GM23248 (cell line): ENCODE measurements around the gene GHRH. TPM values are rescaled to one million over a fixed set of nuclear protein-coding genes. Genes with fewer than 3 reads are reported as not detected.

Source experiments
- DNase-seq: peaks from one replicate; pipeline ENCODE4 v3.0.0-alpha.2; 2015
- H2AFZ ChIP-seq: fragments of 200-600 bp; sonication (generic); 2 replicates; pipeline ENCODE4 v1.6.1; 2016; ENCODE audit warnings: antibody characterized with exemption
- H3F3A ChIP-seq: fragments of 200-600 bp; sonication (generic); 2 replicates; pipeline ENCODE4 v1.6.1; 2016; ENCODE audit warnings: mild to moderate bottlenecking, antibody characterized with exemption, mixed run types; ENCODE audit not compliant: insufficient read depth
- H3K27ac ChIP-seq: fragments of 200-600 bp; sonication (generic); 2 replicates; pipeline ENCODE4 v1.5.1; 2016; ENCODE audit warnings: mild to moderate bottlenecking
- H3K27me3 ChIP-seq: fragments of 200-600 bp; sonication (generic); replicated peaks from 2 replicates; pipeline ENCODE4 v1.6.1; 2016; ENCODE audit warnings: mild to moderate bottlenecking; ENCODE audit not compliant: insufficient read depth
- H3K36me3 ChIP-seq: fragments of 200-600 bp; sonication (generic); 2 replicates; pipeline ENCODE4 v1.6.1; 2016; ENCODE audit warnings: low read depth, mild to moderate bottlenecking
- H3K4me1 ChIP-seq: fragments of 200-600 bp; sonication (generic); 2 replicates; pipeline ENCODE4 v1.6.1; 2016; ENCODE audit warnings: mild to moderate bottlenecking; ENCODE audit not compliant: insufficient read depth
- H3K4me2 ChIP-seq: fragments of 200-600 bp; sonication (generic); one replicate; pipeline ENCODE4 v1.6.1; 2016; ENCODE audit warnings: mild to moderate bottlenecking; ENCODE audit not compliant: unreplicated experiment
- H3K4me3 ChIP-seq: fragments of 200-600 bp; sonication (generic); 2 replicates; pipeline ENCODE4 v1.5.1; 2016; ENCODE audit warnings: mild to moderate bottlenecking
- H3K79me2 ChIP-seq: fragments of 200-600 bp; sonication (generic); 2 replicates; pipeline ENCODE4 v1.6.1; 2016; ENCODE audit warnings: mild to moderate bottlenecking; ENCODE audit not compliant: insufficient read depth
- H3K9ac ChIP-seq: fragments of 200-600 bp; sonication (generic); 2 replicates; pipeline ENCODE4 v1.6.1; 2016; ENCODE audit warnings: mild to moderate bottlenecking
- H3K9me2 ChIP-seq: fragments of 200-600 bp; sonication (generic); 2 replicates; pipeline ENCODE4 v1.6.1; 2016; ENCODE audit warnings: mixed run types, mild to moderate bottlenecking, moderate library complexity; ENCODE audit not compliant: insufficient read depth
- H3K9me3 ChIP-seq: fragments of 200-600 bp; sonication (generic); one replicate; pipeline ENCODE4 v1.6.1; 2017; ENCODE audit warnings: low read depth
- H4K20me1 ChIP-seq: fragments of 200-600 bp; sonication (generic); 2 replicates; pipeline ENCODE4 v1.6.0; 2016; ENCODE audit not compliant: insufficient read depth
- EZH2 ChIP-seq: fragments of 200-600 bp; sonication (generic); IDR thresholded peaks from 2 replicates; pipeline ENCODE4 v1.6.1; 2018; ENCODE audit warnings: antibody characterized with exemption, mild to moderate bottlenecking; ENCODE audit not compliant: insufficient read depth, poor library complexity, severe bottlenecking
- EZH2phosphoT487 ChIP-seq: fragments of 200-600 bp; sonication (generic); IDR thresholded peaks from 2 replicates; pipeline ENCODE4 v1.6.1; 2018; ENCODE audit warnings: antibody characterized with exemption, moderate library complexity, mild to moderate bottlenecking, low read depth; ENCODE audit not compliant: insufficient read depth
- WGBS, 2 experiments: methylation state at CpG; one replicate each; pipeline ENCODE4 v1.1.6; 2015 to 2017; ENCODE audit warnings: low lambda C conversion rate in 2 of 2, low coverage in 1 of 2; ENCODE audit errors: missing lambda C conversion rate in 2 of 2; 5-methylcytosine and 5-hydroxymethylcytosine counted together
- in situ Hi-C: fragments of 300-500 bp; cut with MboI; formaldehyde crosslinking; loops from 2 replicates; pipeline ENCODE4 v1.15.0; 2020
- polyA plus RNA-seq: library from polyadenylated mRNA; unstranded; fragments of >200 nt; fragmentation: Nextera tagmentation; extraction: Ambion mirVana; gene quantifications from 2 replicates; pipeline ENCODE4 v1.2.1, GENCODE V29; 2016
- total RNA-seq: library from RNA; depleted of rRNA; stranded (reverse); fragments of >200 nt; shearing (Covaris generic); gene quantifications from 2 replicates; pipeline ENCODE4 v1.2.3, GENCODE V29; 2014

The GHRH gene
- total and polyA plus RNA-seq, 2 experiments from 2014 or later, result not detected

DNA sequence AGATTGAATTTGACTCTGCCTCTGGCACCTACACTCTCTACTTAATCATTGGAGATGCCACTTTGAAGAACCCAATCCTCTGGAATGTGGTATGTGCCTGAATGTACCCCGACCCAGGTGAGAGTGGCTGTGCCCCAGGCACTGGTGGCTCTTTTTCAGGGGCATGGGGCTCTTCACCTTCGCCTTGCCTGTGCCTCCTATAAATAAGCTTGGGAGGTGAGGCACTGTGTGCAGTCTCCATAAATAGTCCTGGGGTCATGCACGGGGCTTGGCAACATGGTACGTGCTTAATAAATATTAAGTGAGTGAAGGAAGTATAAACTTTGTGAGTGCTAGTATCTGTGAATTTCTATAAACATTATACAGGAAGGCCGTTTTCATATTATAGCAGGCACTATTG is 33.0 kb downstream of the GHRH start:
- 98 to 99% methylated on average over 5 of the region's 5 CpGs for WGBS, 2 experiments

DNA sequence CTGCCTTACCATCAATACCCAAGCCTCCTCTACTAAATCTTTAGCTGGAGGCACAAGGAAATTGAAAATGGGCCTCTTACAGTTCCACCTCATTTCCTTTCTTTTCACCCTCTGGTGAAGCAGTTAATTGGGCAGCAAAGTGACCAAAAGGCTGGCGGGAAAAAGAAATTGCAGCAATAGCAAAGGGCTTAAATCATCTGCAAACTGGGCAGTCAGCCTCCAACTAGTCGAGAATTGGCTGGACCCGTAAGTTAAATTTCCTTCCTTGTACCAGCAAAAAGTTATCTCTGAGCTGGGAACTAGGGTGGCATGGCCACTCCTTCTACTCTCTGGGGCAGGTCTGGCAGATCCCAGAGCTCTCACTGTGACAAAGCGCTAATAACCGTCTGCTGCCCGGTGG is 33.5 kb downstream of the GHRH start:
- peaks cover 14% of the 10 kb centered on the region for H3K4me1 ChIP-seq
- no peaks in the 10 kb centered on the region for H3K79me2 ChIP-seq
- H3K4me2 ChIP-seq, result no peak overlapping the region
- peak; percentile 50 for DNase-seq
- H3F3A ChIP-seq, result peaks cover 15% of the 10 kb centered on the region
- no peak overlapping the region for H3K27ac ChIP-seq
- H3K9me3 ChIP-seq, result no peaks in the 10 kb centered on the region
- no peaks in the 10 kb centered on the region for H3K9me2 ChIP-seq
- in situ Hi-C loops, result no loop called here
- H2AFZ ChIP-seq, result no peak overlapping the region
- WGBS, 2 experiments, result 42% methylated on average over 6 of the region's 6 CpGs
- H3K4me3 ChIP-seq, result no peak overlapping the region
- H3K9ac ChIP-seq, result no peak overlapping the region
- H3K36me3 ChIP-seq, result peaks cover 64% of the 10 kb centered on the region
- no peaks in the 10 kb centered on the region for H3K27me3 ChIP-seq
- TF ChIP-seq EZH2 (no peak), EZH2phosphoT487 (no peak)
- H4K20me1 ChIP-seq, result no peaks in the 10 kb centered on the region

More for the DNA sequence above, 33.0 kb downstream of the GHRH start:
- H3K27me3 ChIP-seq, result no peaks in the 10 kb centered on the region
- no peaks in the 10 kb centered on the region for H3K9me3 ChIP-seq
- no peak for DNase-seq
- H3K9ac ChIP-seq, result no peak overlapping the region
- in situ Hi-C loops, result no loop called here
- peaks cover 70% of the 10 kb centered on the region for H3K36me3 ChIP-seq
- peaks cover 9% of the 10 kb centered on the region for H3K4me1 ChIP-seq
- no peak overlapping the region for H3K4me3 ChIP-seq
- no peak overlapping the region for H3K4me2 ChIP-seq
- no peaks in the 10 kb centered on the region for H3K9me2 ChIP-seq
- H2AFZ ChIP-seq, result no peak overlapping the region
- H3F3A ChIP-seq, result peaks cover 9% of the 10 kb centered on the region
- TF ChIP-seq EZH2, result no peak
- TF ChIP-seq EZH2phosphoT487, result no peak
- no peaks in the 10 kb centered on the region for H3K79me2 ChIP-seq
- no peaks in the 10 kb centered on the region for H4K20me1 ChIP-seq
- no peak overlapping the region for H3K27ac ChIP-seq

DNA sequence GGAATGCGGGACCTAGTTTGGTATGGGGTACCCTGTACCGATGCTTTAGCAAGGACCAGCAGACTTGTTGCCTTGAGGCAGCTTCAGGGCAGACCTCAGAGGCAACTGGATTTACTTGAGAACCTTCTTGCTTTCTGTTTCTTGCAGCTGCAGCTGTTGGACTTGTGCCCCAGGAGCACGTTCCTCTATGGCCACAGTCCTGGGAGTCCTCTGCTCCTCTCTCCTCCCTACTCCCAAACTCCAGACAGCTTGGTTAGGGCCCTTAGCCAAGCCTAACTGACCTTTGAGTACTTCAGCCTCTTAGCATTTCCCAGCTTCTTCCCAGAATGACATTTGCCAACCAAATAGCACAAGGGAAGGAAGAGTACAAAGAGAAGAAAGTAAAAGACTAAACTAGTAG is 34.7 kb downstream of the GHRH start:
- H3K4me1 ChIP-seq, result peaks cover 19% of the 10 kb centered on the region
- H3K4me2 ChIP-seq, result no peak overlapping the region
- no peaks in the 10 kb centered on the region for H3K9me3 ChIP-seq
- TF ChIP-seq EZH2 (no peak), EZH2phosphoT487 (no peak)
- H3F3A ChIP-seq, result peaks cover 27% of the 10 kb centered on the region
- DNase-seq, result no peak
- no peaks in the 10 kb centered on the region for H3K27me3 ChIP-seq
- H3K36me3 ChIP-seq, result peaks cover 62% of the 10 kb centered on the region
- H3K9me2 ChIP-seq, result no peaks in the 10 kb centered on the region
- no peak overlapping the region for H3K9ac ChIP-seq
- 76 to 84% methylated on average over 3 of the region's 3 CpGs for whole genome bisulfite sequencing, 2 experiments
- H3K4me3 ChIP-seq, result no peak overlapping the region
- H3K27ac ChIP-seq, result no peak overlapping the region
- in situ Hi-C loops, result no loop called here
- no peak overlapping the region for H2AFZ ChIP-seq
- peaks cover 3% of the 10 kb centered on the region for H3K79me2 ChIP-seq
- H4K20me1 ChIP-seq, result no peaks in the 10 kb centered on the region

GRCh38 chr20:37225146-37225545 is 36.5 kb downstream of the GHRH start:
- Histone ChIP-seq H3K27me3 (no peaks in the 10 kb centered on the region), H4K20me1 (no peaks in the 10 kb centered on the region), H3K27ac (no peak overlapping the region), H3K36me3 (peaks cover 51% of the 10 kb centered on the region), H3K9me2 (no peaks in the 10 kb centered on the region), H3K79me2 (peaks cover 16% of the 10 kb centered on the region), H3F3A (peaks cover 33% of the 10 kb centered on the region), H3K9me3 (no peaks in the 10 kb centered on the region), H3K9ac (no peak overlapping the region), H3K4me2 (no peak overlapping the region), H3K4me1 (peaks cover 23% of the 10 kb centered on the region), H3K4me3 (no peak overlapping the region), H2AFZ (no peak overlapping the region)
- in situ Hi-C loops, result no loop called here
- WGBS, 2 experiments, result 100% methylated on average over 5 of the region's 5 CpGs
- no peak for TF ChIP-seq EZH2phosphoT487
- no peak for TF ChIP-seq EZH2
- DNase-seq, result no peak

DNA sequence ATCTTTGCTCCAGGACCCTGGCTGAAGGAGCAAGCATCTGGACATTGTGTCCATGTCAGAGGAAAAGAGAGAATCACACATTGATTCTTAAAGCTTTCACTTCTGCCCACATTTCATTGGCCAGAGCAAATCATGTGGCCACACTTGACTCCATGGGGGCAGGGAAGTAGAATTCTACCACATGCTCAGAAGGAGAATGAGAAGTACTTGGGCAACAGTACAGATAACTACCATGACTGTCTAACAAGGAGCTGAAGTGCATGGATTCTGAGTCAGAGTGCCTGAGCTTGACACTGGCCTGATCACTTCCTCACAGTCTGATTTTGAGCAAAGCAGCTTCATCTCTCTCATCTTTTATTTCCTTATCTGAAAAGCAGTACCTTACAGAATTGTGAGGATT is 38.6 kb downstream of the GHRH start:
- no peaks in the 10 kb centered on the region for H4K20me1 ChIP-seq
- TF ChIP-seq EZH2phosphoT487 (no peak), EZH2 (no peak)
- no peaks in the 10 kb centered on the region for H3K9me2 ChIP-seq
- H2AFZ ChIP-seq, result peak overlapping the region; percentile 14; the same call in 1 of the 2 replicates
- H3K9ac ChIP-seq, result peak overlapping the region; percentile 13; the same call in 1 of the 2 replicates
- peaks cover 22% of the 10 kb centered on the region for H3K4me1 ChIP-seq
- H3K27me3 ChIP-seq, result no peaks in the 10 kb centered on the region
- in situ Hi-C loops, result no loop called here
- peak; percentile 96 for DNase-seq
- H3K36me3 ChIP-seq, result peaks cover 43% of the 10 kb centered on the region
- 0 out of 2 replicates have a peak overlapping the region, but pooled peaks have one; percentile 4 for H3K4me3 ChIP-seq
- peaks cover 30% of the 10 kb centered on the region for H3F3A ChIP-seq
- H3K9me3 ChIP-seq, result no peaks in the 10 kb centered on the region
- H3K79me2 ChIP-seq, result peaks cover 32% of the 10 kb centered on the region
- peak overlapping the region; percentile 24 for H3K4me2 ChIP-seq
- peak overlapping the region; percentile 72 for H3K27ac ChIP-seq
